PFSK-1 (cell line): Measurements from ENCODE around the gene GPR37.

Source experiments
- FOXP2 ChIP-seq: optimal IDR thresholded peaks from 2 replicates; pipeline ENCODE3; 2011; ENCODE audit warnings: borderline replicate concordance, control low read depth, inconsistent platforms; ENCODE audit not compliant: insufficient read depth; ENCODE audit errors: extremely low read length, extremely low read depth
- POLR2AphosphoS5 ChIP-seq: IDR thresholded peaks from 2 replicates; pipeline ENCODE4 v1.6.1; 2012; ENCODE audit warnings: low read depth, mild to moderate bottlenecking, control low read depth, low read length, moderate library complexity
- SIN3A ChIP-seq: IDR thresholded peaks from 2 replicates; pipeline ENCODE4 v1.6.1; 2012; ENCODE audit warnings: mild to moderate bottlenecking, low read length, moderate library complexity, borderline replicate concordance; ENCODE audit not compliant: insufficient read depth
- TAF1 ChIP-seq: IDR thresholded peaks from 2 replicates; pipeline ENCODE4 v1.6.1; 2012; ENCODE audit warnings: low read length, control low read depth, borderline replicate concordance; ENCODE audit not compliant: insufficient read depth

DNA sequence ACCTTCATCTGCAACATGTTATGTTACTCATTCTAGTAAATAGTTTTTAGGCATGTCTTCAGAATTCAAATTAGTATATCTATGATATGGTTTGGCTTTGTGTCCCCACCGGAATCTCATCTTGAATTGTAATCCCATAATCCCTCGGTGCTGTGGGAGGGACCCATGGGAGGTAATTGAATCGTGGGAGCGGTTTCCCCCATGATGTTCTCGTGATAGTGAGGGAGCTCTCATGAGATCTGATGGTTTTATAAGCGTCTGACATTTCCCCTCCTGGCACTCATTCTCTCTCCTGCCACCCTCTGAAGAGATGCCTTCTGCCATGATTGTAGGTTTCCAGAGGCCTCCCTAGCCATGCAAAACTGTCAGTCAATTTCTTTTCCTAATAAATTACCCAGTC, 20.4 kb upstream of the GPR37 start:
- TF ChIP-seq TAF1 (no peak), FOXP2 (no peak), SIN3A (no peak), POLR2AphosphoS5 (no peak)
